ENCODE measurements around the gene MAGI1.
"Not testable (repeated sequence)": the region's sequence is repeated elsewhere in the genome, so short reads cannot be mapped to it uniquely, and the experiment has no call there.

Gene MAGI1

DNA sequence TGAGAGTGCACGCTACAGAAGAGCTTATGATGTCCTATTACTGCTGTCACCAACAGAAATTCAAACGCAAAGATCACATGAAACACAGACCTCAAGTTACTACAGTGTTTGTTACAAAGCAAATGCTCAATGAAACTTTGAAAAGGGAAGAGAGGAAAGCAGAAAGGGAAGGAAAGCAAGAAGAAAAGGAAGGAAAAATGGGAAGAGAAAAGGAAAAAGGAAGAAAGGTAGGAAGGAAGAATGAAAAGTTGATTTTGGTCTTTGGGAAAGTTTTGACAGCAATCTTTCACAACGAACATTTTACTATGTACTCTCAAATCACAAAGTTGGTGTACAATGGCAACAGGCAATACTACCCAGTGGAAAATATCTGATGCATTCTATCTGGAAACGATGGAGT lies 514.8 kb downstream of the MAGI1 start:
- DNase-seq (ENCODE audit: low spot score), result no peak

GRCh38 chr3:65521032-65521431 lies 517.7 kb downstream of the MAGI1 start:
- DNase-seq (ENCODE audit: low spot score), result no peak

- no peak for DNase-seq (ENCODE audit: low spot score)
Measured at GRCh38 chr3:65516998-65517397, 521.7 kb downstream of the MAGI1 start.

DNA sequence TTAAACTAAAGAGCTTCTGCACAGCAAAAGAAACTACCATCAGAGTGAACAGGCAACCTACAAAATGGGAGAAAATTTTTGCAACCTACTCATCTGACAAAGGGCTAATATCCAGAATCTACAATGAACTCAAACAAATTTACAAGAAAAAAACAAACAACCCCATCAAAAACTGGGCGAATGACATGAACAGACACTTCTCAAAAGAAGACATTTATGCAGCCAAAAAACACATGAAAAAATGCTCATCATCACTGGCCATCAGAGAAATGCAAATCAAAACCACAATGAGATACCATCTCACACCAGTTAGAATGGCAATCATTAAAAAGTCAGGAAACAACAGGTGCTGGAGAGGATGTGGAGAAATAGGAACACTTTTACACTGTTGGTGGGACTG lies 524.4 kb downstream of the MAGI1 start:
- not testable (repeated sequence) for DNase-seq (ENCODE audit: low spot score)

DNA sequence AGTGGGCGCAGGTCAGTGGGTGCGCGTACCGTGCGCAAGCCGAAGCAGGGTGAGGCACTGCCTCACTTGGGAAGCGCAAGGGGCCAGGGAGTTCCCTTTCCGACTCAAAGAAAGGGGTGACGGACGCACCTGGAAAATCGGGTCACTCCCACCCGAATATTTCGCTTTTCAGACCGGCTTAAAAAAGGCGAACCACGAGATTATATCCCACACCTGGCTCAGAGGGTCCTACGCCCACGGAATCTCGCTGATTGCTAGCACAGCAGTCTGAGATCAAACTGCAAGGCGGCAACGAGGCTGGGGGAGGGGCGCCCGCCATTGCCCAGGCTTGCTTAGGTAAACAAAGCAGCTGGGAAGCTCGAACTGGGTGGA lies 529.3 kb downstream of the MAGI1 start:
- DNase-seq (ENCODE audit: low spot score), result not testable (repeated sequence)

GRCh38 chr3:65508750-65509422 lies 529.8 kb downstream of the MAGI1 start:
- DNase-seq (ENCODE audit: low spot score), result no peak

GRCh38 chr3:65507437-65507836 lies 531.3 kb downstream of the MAGI1 start:
- no peak for DNase-seq (ENCODE audit: low spot score)

DNA sequence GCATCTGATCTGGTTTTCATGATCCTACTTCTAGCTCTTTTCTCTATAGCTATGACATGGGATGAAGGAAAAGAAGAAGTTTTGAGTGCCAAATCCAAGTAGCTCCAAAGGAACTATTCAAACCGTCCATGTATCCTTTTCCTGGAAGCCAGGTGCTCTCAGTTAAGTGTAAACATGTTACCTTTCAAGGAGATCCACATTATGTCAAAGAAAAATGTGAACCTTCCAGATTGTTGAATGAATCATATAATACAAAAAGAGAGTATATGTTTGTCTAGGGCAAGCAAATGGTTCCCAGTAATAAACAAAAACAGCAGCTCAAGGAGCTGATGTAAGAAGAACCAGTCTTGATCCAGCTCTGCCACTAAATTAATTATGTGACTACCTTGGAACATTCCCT lies 534.9 kb downstream of the MAGI1 start:
- DNase-seq (ENCODE audit: low spot score), result no peak

DNA sequence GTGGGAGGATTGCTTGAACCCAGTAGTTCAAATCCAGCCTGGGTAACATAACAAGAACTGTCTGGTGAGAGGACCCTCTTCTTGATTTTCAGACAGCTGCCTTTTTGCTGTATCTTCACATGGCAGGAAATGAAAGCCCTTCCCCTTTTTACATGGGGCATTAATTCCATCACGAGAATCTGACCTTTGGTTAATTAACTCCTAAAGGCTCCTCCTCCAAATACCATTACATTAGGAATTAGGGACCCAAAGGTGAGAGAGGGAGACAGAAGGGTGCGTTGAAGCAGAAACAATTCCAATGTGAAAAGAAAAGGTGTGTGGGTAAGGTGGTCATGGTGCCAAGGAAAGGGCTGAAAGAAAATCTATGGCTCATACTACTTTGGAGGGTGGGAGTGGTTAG lies 536.2 kb downstream of the MAGI1 start:
- DNase-seq (ENCODE audit: low spot score), result no peak

GRCh38 chr3:65500398-65501306 lies 538.1 kb downstream of the MAGI1 start:
- no peak for DNase-seq (ENCODE audit: low spot score)

DNA sequence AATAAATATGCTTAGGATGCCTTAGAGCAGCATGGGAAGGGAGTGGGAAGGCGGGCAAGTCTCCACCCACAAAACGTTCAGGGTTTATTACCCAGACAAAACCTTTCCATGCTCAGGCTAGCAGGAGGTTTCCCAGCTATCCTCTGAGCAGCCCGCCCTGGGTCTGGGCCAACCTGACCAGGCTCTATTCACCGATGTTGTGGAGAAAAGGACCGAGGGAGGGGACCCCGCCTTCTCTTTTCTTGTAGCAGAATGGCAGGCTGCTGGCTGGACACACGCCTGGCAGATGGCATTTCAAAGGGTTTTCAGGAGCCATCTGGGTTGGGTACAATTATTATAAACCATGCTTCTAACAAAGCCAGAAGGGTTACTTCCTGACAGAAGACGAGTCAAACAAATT lies 540.9 kb downstream of the MAGI1 start:
- DNase-seq (ENCODE audit: low spot score), result no peak

DNA sequence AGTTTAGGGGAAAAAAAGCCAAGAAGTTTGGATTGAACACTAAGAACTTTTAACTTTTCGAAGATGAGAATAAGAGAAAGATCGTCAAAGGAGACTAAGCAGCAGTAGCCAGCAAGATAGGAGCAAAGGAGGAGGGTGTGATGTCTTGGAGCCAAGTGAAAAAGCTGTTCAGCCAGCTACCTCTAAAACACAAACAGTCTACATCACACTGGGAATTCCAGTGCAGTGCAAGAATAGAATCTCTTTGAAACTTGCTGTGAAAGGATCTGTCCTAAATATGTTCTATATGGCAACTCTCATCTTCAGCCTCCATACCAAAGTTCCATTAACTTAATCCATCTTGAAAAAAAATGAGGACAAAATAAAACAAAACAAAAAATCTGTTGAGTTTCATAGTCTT lies 541.5 kb downstream of the MAGI1 start:
- no peak for DNase-seq (ENCODE audit: low spot score)

GRCh38 chr3:65493938-65494337 lies 544.8 kb downstream of the MAGI1 start:
- no peak for DNase-seq (ENCODE audit: low spot score)

- no peak for DNase-seq (ENCODE audit: low spot score)
Measured at GRCh38 chr3:65493371-65493882, 545.3 kb downstream of the MAGI1 start.

GRCh38 chr3:65492249-65492648 lies 546.5 kb downstream of the MAGI1 start:
- no peak for DNase-seq (ENCODE audit: low spot score)

DNA sequence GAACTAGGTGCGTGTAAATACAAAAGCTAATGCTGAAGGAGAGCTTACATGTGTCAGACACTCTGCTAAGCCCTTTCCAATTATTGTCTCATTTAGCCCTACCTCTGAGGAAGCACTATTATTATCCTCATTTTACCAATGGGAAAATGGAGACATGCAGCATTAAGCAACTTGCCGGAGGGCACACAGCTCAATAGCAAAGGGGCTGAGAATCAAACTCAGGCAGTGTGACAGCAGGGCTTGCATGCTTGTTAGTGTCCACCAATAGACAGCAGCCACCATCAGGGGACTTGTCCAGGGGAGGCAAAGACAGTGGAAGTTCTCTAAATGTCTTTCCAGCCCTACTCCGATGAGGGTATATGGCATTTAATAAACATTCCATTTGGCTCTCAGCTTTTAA lies 548.6 kb downstream of the MAGI1 start:
- no peak for DNase-seq (ENCODE audit: low spot score)

DNA sequence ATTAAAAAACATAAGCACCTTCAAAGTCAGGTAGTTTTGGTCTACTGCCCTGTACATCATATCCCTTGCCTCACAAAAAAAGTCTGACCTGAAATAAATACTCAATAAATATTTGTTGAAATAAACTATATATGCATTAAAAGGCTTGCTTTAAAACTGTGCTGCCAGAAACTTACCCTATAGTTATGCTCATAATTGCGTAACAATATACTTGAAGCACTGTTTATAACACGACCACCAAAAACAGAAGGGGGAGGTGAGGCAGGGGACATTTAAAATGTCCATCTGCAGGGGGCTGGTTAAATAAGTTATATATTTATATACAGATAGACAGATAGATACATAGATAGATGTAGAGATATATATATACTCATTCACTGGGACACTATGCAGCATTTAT lies 549.5 kb downstream of the MAGI1 start:
- DNase-seq (ENCODE audit: low spot score), result no peak

DNA sequence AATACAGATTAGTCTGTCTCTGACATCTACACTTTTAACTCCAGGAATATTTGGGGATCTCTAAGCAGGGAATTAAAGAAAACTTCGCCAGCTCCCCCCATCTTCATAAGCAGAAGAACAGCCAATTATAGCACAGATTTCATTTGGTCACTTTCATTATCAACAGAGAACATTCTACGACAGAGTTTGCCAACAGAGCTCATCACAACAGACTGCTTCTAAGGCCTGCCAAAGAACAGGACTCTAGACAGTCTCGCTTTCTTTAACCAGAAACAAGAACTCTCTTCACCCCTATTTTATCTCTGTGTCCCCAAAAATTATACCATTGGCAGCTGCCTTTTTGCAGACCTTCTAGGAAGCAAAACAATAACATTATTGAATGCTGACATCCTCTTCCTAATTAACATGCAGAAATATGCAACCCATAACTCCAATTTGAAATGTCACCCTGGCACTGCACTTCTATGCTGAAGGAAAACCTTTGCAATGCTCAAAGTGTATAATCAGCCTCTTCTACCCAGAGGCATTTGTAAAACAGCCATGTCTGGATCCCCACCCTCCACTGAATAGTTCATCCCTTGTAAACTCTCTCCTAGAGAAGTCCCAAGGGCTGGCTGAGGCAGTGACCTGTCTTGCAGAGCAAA lies 552.8 kb downstream of the MAGI1 start:
- DNase-seq (ENCODE audit: low spot score), result no peak

DNA sequence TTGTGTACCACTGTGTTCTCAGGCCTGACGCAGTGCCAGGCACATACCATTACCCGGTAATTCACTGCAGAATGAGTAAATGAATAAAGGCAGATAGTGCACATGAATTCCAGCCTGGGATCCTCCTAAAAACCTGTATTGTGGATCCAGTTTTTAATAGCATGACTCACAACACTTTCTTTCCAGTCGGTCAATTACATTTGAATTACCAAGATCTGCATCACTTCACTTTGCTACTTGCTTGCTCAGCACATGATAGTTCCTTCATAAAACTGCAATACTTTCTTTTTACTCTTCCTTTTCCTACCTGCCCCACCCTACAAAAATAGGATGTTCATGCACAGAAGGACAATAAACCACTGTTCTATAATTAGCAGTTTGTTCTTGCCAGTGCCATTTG lies 553.8 kb downstream of the MAGI1 start:
- DNase-seq (ENCODE audit: low spot score), result no peak

- DNase-seq (ENCODE audit: low spot score), result no peak
Measured at GRCh38 chr3:65483480-65483879, 555.2 kb downstream of the MAGI1 start.

GRCh38 chr3:65483011-65483410 lies 555.7 kb downstream of the MAGI1 start:
- DNase-seq (ENCODE audit: low spot score), result no peak

DNA sequence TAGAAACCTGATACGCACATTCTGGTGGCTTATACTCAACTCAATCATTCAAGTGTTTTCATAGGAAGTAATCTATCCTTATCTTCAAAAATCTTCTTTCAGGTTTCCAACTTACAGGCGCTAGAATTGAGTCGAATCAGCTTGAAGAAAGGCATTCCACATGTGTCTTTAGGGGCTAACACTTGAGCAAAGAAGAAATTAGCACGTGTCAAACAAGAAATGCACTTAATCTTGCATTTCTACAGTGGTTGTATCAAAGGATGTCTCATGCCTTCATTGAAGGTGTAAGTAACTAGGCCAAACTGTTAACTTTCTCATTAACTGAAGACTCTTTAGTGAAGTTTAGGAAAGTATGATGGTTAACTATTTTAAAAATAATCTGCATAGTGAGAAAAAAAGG lies 557.6 kb downstream of the MAGI1 start:
- no peak for DNase-seq (ENCODE audit: low spot score)

- DNase-seq (ENCODE audit: low spot score), result no peak
Measured at GRCh38 chr3:65479990-65480389, 558.7 kb downstream of the MAGI1 start.

Data from hematopoietic multipotent progenitor cell treated with erythropoietin and hydrocortisone succinate and interleukin-3 and kit ligand, for 17 days (in vitro differentiated cells).